NCI-H2196 treated with DMSO at 0.1 percent for 48 hours (cell line): Measurements from ENCODE around the gene SRRM2.

Experiments
- DNase-seq: peaks from one replicate; lab custom pipeline; 2025; ENCODE audit not compliant: unreplicated experiment; lab: John Stamatoyannopoulos, UW

SRRM2 gene

DNA sequence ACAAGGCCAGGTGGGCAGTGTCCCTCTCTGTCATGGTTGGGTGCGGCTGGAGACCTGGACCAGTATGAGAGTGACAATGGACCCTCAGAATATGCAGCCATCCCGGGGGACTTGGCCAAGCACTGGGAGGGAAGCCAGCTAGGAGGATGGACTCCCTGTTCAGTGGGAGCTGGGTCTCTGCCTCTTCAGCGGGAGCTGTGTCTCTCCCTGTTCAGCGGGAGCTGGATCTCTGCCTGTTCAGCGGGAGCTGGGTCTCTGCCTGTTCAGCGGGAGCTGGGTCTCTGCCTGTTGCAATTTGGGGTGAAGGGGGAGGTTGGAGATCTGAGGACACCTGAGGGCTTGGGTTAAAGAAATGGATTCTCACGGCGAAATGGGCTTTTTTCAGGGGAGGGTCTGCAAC is 38.7 kb downstream of the SRRM2 start:
- no peak for DNase-seq

DNA sequence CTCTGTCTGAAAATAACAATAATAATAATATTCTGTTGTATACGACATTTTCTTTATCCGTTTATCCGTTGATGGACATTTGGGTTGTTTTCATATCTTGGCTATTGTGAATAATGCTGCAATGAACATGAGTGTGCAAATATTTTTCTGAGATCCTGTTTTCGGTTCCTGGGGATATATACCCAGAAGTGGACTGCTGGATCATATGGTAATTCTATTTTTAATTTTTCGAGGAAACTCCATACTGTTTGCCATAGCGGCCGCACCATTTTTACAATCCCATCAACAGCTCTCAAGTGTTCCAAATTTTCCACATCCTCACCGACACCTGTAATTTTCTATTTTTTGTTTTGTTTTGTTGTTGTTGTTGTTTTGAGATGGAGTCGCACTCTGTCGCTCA is 40.5 kb downstream of the SRRM2 start:
- no peak for DNase-seq

DNA sequence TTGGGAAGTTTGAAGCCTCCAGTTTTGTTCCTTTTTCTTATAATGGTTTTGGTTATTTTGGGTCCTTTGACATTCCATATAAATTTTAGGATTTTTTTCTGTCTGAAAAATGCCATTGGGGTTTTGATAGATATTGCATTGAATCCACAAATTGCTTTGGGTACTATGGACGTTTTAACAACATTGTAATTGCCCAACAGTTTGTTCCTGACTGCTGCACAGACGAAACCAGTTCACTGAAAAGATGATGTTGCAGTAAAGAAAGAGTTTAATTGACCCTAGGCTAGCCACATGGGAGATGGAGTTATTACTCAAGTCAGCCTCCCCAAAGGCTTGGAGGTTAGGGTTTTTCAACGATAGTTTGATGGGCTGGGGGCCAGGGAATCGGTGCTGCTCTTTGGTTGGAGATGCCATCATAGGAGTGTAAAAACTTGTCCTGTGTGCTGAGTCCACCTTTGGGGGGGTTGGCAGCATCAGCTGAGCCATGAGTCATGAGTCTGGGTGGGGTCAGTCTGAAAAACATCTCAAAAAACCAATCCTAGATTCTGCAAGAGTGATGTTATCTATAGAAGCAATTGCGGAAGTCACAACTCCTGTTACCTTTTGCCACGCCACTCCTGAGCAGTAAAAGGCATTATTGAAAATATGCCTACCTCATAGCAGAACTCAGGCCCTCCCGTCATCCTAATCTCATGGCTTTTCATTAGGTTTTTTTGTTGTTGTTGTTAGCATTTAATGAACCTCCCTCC is 43.1 kb downstream of the SRRM2 start:
- no peak for DNase-seq

DNA sequence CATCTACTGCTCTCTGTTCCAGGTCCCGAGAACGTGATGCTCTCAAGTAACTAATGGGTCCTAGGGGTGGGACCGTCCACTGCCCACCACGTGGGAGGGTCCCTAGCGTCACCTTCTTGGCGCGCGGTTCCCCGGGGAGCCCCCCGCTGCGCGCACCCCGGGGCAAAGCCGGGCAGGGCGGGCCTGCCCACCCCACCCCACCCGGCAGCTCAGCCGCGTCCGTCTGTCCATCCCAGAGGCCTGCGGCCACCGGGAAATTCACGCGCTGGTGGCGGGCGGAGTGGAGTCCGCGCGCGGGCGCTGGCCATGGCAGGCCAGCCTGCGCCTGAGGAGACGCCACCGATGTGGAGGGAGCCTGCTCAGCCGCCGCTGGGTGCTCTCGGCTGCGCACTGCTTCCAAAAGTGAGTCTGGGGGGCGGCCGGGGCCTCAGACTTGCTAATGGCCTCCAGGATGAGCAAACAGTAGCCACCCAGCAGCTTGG is 46.3 kb downstream of the SRRM2 start:
- no peak for DNase-seq

DNA sequence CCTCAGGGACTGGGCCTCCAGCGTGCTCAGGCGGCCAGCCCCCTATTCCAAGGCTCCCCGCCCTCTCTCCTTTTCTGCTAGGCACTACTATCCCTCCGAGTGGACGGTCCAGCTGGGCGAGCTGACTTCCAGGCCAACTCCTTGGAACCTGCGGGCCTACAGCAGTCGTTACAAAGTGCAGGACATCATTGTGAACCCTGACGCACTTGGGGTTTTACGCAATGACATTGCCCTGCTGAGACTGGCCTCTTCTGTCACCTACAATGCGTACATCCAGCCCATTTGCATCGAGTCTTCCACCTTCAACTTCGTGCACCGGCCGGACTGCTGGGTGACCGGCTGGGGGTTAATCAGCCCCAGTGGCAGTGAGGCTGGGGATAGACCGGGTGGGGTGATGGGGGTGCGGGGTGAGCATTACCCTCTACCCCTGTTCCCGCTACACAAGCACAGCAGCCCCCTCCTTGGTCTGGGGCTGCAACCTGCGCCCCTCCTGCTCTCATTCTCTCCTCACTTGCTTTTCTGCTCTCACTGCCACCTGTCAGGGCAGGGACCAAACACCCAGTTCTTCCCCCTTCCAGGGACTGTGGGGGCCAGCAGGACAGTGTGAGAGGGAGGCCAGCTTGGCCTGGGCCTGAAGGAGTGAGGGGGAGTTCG is 46.9 kb downstream of the SRRM2 start:
- no peak for DNase-seq

DNA sequence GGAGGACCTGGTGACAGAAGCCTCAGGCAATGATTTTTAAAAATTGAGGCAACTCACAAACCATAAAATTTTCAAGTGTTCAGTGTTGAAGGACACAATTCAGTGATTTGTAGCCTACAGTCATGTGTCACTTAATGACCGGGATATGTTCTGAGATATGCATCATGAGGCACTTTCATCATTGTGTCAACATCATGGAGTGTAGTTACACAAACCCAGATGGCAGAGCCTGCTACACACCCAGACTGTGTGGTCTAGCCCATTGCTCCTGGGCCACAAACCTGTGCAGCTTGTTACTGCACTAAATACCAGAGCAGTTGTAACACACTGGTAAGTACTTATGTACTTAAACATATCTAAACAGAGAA is 47.4 kb downstream of the SRRM2 start:
- no peak for DNase-seq

DNA sequence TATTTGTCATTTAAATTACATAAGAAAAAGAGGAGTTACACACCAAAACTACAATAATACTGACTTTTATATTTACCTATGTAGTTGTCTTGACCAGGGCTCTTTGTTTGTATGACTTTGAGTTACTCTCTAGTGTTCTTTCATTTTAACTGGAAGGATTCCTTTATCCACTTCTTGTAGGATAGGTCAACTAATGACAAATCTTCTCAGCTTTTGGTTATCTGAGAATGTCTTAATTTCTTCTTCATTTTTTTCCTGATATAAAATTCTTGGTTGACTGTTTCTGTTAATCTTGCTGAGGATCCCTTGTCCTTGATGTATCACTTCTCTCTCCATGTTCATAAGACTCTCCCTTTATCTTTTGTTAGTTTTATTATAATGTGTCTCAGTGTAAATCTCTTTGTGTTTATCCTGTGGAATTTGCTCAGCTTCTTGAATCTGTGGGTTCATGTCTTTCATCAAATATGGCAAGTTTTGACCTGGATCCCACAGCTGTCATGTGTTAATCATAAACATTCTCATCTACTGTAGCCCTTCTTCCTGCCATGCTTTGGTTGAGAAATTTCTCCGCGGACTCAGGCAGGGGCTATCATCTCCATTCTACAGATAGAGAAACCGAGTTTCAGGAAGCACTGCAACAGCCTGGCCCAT is 51.2 kb downstream of the SRRM2 start:
- DNase-seq: no peak

DNA sequence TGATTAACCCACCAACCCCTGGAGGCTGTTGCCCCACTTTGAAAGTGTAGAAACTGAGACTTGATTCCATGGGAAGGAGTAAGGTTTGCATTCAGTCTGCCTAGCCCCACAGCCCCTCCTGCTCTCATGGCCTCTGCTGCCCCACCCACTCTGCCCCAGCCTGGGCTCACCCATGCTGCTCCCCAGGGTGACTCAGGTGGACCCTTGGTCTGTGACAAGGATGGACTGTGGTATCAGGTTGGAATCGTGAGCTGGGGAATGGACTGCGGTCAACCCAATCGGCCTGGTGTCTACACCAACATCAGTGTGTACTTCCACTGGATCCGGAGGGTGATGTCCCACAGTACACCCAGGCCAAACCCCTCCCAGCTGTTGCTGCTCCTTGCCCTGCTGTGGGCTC is 52.3 kb downstream of the SRRM2 start:
- DNase-seq: no peak

DNA sequence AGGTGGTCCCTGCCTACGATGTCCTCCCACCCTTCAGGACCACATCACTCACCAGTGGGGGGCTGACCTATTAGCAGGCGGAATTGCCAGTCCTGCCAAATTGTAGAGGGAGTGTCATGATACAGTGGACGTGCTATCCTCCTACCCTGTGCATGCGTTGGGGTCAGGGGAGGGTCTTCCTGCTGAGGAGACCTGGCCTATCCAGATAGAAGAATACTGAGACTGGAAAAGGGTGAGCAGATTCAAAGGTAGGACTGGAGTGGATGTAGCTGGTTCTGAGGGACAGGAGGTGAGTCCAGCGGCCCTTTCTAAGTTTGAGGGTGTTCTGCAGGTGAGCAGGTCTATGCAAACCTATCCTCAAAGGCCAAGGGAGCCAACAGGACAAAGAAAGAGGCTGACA is 53.8 kb downstream of the SRRM2 start:
- no peak for DNase-seq

DNA sequence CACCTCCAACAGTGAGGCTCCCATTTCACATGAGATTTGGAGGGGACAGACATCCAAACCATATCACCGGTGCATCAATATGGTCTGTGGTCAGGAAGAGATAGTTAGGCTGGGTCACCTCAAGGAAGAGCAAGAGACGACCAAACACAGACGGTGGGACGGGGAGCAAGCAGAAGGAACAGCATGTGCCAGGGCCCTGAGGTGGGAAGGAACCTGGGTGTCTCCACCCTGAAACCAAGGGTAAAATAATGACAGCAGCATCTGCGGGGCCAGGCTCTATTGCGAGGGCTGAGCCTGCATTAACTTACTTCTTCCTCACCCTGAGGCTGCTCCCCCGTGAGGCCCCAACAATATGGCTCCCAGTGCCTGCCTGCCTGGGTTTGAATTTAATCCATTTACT is 55.7 kb downstream of the SRRM2 start:
- DNase-seq: no peak

DNA sequence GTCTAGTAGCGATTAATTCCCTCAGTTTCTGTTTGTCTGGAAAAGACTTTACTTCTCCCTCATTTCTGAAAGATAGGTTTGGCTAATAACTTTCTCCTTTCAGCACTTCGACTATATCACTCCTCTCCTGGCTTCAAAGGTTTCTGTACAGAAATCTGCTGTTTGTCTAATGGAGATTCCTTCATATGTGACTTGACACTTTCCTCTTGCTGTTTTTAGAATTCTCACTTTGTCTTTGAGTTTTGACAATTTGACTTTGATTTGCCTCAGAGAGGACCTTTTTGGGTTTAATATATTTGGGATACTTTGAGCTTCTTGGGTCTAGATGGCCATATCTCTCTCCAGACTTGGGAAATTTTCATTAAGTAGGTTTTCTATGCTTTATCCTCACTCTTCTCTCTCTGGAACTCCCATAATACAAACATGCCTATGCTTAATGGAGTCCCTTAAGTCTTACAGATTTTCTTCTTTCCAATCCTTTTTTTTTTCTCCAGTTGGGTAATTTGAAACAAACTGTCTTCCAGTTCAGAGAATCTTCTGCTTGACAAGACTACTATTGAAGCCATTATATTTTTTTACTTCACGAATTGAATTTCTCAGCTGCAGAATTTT is 56.8 kb downstream of the SRRM2 start:
- no peak for DNase-seq

DNA sequence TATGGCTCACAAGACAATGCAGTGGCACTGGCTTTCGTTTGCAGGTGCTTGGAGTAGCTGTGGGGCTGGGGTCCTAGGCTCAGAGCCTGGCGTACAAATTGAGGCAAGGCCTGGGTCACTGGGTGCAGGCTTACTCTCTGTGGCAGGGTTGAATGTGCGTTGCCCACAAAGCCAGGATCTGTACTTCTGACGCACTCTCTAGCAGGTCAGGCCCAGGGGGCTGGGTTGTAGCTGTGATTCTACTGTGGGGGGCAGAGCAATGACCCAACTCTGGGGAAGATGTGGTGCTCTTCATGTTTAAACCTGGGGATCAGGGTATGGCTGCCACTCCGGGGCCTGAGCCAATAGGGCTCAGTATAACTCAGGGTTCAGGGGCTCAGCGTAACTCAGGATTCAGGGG is 58.2 kb downstream of the SRRM2 start:
- no peak for DNase-seq

DNA sequence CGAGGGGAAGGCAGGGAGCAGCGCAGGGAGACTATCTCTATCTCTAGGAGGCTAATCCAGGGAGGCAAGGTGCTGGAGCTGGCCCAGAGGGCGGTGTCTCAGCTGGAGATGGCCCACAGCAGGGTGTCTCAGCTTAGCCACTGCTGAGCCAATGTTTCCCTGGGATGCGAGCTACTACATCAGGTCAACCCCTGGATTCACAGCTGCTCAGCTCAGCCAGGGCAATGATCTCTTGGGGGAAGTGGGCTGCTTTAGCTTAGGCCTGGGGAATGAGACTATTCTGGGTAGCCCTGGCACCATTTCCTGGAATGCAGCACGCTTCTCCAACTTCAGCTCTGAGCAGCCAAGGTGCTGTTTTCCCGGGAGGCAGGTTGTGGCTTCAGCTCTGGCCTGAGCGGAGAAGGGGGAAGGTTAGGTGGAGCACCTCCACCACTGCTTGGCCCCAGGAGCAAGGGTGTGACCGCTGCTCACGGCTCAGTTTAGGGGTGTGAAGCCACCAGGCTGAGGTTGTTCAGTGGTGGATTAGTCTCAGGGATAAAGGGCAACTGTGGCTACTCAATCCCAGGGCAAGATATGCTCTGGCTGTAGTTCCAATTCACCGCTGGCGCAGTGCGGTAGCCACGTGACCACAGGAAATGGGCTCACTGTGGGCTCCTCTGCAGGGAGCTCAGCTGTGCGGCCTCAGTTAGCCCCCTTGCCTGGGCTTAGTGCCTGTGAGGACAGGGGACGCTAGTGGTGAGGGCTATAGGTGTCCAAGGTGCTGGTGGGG is 59.4 kb downstream of the SRRM2 start:
- DNase-seq: no peak

DNA sequence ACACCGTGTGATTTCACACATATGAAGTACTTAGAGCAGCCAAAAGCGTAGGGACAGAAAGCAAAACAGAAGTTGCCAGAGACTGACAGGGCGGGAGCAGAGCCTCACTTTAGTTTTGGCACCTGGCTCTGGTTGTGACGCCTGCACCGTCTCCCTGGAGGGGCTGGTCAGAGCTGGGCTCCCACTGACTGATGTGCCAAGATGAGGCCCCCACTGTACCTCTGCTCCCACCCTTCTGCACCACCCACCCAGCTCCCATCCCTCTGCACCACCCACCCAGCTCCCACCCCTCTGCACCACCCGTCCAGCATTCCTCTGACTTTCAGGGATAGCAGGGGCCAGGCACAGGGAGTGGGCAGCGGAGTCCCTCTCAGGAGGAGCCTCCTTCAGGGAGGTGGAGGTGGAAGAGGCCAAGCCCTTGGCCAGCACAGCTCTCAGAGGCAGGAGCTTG is 61.4 kb downstream of the SRRM2 start:
- no peak for DNase-seq

DNA sequence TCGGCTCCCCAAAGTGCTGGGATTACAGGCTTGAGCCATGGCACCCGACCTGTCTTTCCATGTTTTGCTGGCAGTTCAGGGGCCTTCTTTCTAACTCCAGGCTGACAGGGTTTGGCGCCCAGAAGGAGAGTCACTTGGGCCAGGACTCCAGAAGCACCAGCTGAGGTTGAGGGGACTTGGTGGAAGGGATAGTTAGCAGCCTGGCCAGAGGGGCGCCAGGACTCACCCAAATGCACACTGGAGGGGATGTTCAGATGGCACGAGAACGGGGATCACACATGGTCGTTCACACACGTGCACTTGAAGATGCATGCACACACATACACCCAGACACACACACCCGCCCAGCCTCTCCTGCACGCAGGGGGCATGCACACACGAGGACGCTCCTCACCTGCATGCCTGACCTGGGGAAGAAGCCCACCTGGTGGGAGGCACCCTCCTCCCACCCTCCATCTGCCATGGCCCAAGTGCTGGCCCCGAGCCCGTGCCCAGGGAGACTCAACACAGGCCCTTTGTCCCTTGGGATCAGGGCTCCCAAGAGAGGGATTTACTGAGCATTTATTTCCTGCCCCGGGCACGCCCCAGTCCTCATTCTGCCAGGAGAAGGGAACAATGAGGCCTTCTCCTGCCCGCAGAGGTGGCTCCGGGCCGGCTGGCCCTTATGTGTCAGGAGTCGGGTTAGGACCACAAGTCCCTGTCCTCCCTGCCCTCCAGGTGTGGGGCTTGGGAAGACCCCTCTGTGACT is 62.3 kb downstream of the SRRM2 start:
- no peak for DNase-seq

DNA sequence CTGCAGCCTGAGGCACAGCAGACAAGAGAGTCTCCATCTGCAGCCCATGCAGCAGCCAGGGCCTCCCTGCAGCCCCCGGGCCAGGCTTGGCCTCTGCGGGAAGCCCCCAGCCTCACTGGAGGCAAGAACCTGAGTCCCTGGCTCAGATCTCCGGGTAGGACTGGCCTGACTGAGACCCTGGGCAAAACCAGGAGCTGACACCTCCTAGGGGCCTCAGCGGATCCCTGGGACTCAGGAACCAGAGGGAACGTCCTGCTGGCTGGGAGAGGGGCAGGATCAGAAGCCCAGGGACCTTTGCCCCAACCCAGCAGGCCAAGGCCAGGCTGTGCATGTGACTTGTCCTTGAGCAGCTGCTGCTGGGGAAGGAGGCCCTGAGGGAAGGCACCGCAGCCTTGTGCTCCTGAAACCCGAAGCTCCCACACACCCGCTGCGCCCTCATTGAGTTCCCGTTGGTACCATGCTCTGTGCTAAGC is 62.9 kb downstream of the SRRM2 start:
- no peak for DNase-seq

DNA sequence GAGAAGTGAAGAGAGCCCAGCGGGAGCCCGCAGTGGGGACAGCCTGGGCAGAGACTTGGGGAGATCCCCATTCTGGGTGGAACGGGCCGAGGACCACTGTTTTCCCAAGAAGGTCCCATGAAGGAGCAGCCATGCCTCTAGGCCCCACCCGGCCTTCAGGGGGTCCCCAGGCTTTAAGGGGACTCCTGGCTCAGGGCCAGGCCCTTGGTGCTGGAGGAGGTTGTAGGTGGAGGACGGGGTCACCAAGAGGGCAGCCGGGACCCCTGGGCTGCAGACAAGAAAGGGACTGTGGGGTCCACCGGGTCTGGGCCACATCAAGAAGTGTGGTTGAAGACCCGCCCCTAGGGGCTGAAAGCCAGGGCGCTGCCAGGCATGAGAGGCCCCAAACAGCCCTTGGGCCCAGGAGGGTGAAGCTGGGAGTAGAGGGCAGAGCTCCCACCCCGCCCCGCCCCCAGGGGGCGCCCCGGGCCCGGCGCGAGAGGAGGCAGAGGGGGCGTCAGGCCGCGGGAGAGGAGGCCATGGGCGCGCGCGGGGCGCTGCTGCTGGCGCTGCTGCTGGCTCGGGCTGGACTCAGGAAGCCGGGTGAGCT is 64.4 kb downstream of the SRRM2 start, which contains the start of gene PRSS21:
Gene PRSS21 (plus strand): TSS at position 487 of the 589 bp plus-strand sequence. CDS start 32 bp downstream, at position 519.
- DNase-seq: no peak

DNA sequence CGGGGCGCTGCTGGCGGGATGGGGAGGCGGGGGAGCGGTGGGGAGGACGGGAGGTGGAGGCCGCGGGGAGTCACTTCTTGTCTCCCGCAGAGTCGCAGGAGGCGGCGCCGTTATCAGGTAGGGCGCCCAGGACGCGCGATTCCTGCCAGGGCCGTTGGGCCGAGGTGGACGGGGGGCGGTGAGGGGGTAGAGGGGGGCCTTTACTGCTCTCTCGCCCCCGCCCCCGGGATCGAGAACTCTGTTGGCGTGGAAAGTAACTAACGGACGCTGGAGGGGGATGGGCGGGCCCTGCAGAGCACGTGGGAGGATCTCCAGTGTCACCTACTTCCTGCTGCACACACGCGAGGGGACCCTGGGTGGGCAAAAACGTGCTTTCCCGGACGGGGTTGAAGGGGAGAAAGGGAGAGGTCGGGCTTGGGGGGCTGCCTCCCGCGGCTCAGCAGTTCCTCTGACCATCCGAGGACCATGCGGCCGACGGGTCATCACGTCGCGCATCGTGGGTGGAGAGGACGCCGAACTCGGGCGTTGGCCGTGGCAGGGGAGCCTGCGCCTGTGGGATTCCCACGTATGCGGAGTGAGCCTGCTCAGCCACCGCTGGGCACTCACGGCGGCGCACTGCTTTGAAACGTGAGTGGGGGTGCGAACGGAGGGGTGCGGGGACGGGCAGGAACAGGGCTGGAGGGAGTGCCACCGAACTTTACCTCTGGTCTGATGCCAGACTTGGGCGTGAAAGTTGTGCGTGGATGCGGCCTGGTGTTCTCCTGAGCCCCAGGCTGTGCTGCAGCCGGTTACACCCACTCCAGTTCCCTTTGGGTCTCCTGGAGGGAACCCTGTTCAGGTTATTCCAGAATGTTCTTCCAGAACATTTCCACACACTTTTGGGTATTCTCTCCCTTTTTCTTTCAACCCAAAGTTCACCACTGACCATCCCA is 65.2 kb downstream of the SRRM2 start:
- DNase-seq: no peak
